ENCODE data around the gene ZFP28.

ZFP28 gene

DNA sequence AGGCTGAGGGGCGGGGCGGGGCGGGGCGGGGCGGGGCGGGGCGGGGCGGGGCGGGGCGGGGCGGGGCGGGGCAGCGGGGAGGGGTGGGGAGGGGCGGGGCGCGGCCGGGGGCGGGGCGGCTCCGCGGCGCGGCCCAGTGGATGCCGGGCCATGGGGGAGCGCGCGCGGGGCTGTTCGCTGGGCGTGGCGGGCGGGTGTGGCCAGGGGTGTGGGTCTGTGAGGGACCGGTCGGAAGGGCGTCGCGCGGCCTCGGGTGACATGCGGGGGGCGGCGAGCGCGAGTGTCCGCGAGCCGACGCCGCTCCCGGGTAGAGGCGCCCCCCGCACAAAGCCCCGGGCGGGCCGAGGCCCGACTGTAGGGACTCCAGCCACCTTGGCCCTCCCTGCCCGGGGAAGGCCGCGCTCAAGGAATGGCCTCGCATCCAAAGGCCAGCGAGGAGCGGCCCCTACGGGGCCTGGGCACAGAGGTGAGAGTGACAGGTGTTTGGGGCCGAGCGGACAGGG, at the start of gene ZFP28:
ZFP28 (plus strand) TSS at position 188 of the 503 bp plus-strand sequence; CDS start at position 259, 71 bp downstream.
- peak; percentile 22 to 88 for DNase-seq

DNA sequence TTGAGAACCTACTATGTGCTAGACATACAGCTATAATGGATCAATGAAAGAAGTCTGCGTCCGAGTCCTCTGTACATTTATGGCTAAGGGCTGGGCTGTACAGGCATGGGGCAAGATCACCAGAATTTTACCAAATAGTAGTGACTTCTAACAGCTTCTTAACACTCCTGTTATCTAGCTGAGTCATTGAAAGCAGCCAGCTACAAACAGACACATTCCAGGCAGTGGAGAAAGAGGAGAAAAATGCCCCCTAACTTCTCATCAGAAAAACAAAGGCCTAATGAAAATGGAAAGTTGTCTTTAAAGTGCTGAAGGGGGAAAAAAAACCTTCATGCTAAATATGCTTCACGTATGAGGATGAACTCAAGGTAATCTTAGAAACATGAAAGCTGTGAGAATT, 47.3 kb upstream of the ZFP28 start:
- no peak for DNase-seq

DNA sequence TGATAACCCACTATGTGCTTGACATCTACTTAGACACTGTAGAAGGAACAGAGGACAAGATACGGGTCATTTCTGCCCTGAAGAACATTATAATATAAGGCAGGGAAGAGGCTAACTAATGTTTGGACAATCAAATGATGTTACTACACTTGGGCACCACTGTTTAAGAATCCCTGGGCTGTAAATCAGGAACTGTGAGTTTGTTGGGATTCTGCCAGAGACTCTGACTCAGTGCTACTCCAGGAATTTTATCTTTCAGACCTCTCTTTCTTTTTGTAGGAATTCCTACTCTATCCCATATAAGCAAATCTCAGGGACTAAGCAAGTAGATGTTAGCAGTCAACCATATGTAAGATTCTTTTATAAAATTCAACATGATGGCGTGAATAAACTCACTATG, 34.2 kb upstream of the ZFP28 start:
- DNase-seq: no peak

DNA sequence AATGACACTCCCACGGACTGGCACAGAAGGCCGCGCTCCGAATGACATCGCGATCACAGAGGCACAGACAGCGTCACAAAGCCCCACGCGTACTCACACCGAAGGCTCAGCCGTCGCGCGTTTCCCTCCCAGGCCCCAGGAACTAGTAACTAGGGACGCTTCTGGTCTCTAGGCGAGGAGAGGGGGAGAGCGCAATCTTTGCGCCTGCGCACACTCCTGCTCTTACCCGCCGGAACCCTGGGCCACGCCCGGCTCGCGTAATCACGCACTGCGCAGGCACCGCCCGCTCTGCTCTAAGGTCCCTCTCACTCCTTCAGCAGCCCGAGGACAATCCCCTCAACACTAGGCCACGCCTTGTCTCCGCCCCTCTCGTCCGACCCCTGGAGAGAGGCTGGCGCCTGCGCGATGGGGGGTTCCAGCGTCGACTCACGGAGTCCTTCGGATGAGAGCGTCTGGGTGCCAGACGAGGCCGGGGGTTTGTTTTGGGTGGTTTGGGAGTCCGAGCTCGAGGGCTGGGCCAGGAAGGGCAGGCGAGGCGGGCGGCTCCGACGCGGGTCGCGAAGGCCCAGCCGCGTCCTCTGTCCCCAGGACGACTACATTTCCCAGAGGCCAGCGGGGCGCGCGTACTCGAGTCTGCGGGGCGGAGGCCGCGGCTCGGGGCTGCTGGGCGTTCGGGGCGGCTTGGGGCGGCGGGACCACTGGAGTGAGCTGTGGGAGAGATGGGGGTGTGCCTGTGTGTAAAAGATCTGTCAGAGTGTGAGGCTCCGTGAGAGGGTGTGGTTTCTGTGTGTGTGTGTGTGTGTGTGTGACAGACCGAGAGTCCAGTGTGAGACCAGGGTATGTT, 31.1 kb upstream of the ZFP28 start, which contains the start of gene ZNF471:
ZNF471 (plus strand) TSS at position 410 of the 844 bp plus-strand sequence. CDS start 3,717 bp downstream, outside the sequence.
- DNase-seq: peak; percentile 97 to 99

DNA sequence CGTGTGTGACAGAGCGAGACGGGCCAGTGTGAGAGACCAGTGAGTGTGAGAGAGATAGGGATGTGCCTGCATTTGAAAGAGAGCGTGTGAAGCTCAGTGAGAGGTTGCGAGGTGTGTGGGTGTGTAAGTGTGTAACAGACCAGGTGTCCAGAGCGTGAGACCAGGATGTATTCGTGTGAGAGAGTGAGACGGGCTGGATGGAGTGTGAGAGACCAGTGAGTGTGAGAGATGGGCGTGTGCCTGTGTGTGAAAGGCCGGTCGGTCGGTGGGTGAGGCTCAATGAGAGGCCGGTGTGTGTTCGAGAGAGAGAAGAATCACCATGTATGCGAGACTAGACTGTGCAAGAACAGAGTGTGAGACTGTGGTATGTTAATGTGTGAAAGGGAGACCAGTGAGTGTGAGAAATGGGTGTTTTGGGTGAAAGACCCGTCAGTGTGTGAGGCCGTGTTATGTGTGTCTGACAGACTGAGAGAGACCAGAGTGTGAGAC, 30.4 kb upstream of the ZFP28 start:
- DNase-seq: peak in 1 of 2 experiments; percentile 56

DNA sequence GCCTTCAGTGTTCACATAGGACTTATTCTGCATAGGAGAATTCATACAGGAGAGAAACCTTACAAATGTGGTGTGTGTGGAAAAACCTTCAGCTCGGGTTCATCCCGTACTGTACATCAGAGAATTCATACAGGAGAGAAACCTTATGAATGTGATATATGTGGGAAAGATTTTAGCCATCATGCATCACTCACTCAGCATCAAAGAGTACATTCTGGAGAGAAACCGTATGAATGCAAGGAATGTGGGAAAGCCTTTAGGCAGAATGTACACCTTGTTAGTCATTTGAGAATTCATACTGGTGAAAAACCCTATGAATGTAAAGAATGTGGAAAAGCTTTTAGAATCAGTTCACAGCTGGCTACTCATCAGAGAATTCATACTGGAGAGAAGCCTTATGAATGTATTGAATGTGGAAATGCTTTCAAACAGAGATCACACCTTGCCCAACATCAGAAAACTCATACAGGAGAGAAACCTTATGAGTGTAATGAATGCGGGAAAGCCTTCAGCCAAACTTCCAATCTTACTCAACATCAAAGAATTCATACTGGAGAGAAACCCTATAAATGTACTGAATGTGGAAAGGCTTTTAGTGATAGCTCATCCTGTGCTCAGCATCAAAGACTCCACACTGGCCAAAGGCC, 13.4 kb upstream of the ZFP28 start:
- DNase-seq: no peak

DNA sequence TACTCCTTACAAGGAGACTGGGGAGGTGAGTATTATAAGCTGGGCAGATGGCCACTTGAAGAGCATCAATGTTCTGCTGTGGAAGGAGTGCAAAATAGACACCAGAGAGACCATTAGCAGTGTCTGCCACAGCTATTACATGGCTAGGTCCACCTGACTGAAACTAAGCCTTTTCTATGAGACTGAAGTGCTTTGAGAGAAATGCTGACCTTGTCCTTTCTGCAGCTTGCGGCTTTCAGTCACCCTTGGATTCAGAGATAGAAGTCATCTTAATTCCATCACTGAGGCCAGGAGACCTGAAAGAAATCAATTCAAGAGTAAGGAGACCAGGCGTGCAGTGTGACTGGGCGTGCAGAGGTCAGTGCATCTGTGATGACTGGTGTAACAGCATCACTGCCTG, 1.3 kb upstream of the ZFP28 start:
- DNase-seq: no peak

DNA sequence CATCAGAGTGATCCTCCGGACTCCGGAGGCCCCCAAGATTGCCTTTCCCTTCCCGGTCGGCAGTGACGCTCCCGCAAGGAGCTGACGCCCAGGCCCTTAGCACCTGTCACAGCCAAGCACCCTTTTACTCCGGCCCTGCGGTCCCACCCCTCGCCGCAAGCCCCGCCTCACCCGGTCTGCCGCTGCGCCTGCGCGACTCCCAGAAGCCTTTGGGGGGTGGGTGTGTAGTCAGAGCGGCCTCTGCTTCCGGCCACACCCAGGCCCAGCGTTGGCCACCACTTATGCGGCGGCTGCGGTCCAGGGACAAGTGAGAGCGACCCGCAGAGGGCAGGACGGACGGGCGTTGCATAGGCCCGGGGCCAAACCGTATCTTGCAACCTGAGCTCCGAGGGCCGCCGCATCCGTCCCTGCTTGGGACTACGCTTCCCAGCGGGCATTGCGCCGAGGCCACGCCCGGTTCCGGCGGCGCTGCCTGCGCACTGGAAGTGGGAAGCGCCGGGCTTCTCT, 441 bp upstream of the ZFP28 start:
- DNase-seq: peak; percentile 83 to 92

DNA sequence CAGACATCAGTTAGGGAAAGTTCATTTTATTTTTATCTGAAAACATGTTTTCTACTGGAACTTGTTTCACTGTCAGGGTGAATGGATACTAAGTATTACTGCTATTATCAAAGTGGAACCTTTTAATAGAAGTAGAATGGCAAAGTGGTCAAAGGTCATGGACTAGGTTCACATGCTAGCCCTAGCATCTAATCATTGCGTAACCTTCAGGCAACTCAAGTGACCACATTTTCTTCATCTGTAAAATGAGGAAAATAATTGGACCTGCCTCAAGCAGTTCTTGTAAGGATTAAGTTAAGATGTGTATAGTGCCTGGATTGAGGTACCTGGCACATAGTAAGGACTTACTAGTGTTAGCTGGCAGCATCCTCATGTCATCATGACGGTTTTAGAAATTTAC, 5.0 kb downstream of the ZFP28 start:
- DNase-seq: no peak

DNA sequence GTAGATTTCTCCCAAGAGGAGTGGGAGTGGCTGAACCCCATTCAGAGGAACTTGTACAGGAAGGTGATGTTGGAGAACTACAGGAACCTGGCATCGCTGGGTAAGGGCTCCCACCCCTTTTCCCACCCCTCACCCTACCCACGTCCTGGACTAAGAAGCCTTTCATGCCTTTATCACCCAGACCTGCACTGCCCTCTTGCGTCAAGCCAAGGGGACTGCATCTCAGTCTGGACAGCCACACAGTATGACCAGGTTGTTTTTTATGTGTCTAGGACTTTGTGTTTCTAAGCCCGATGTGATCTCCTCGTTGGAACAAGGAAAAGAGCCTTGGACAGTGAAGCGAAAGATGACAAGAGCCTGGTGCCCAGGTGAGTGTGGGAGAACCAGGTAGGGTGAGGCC, 8.8 kb downstream of the ZFP28 start:
- no peak for DNase-seq

DNA sequence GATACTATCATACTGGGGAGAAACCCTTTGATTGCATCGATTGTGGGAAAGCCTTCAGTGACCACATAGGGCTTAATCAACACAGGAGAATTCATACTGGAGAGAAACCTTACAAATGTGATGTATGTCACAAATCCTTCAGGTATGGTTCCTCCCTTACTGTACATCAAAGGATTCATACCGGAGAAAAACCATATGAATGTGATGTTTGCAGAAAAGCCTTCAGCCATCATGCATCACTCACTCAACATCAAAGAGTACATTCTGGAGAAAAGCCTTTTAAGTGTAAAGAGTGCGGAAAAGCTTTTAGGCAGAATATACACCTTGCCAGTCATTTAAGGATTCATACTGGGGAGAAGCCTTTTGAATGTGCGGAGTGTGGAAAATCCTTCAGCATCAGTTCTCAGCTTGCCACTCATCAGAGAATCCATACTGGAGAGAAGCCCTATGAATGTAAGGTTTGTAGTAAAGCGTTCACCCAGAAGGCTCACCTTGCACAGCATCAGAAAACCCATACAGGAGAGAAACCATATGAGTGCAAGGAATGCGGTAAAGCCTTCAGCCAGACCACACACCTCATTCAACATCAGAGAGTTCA, 15.6 kb downstream of the ZFP28 start:
- DNase-seq: no peak

DNA sequence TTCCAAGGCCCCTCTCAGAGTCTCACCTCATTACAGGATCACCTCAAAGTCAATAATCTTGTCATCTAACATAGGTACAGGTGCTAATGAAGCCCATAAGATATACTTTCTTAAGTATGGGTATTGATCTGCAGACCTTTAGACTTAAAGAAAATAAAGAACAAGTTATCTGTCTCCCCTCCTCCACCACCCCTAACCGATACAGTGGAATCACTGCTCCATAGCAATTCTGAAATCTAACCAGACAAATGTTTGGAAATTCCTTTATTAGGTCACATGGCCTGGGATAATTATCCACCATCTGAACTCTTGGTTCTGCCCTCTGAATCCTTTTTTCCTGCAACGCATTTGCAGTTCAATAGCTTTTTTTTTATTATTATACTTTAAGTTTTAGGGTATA, 24.0 kb downstream of the ZFP28 start:
- no peak for DNase-seq

DNA sequence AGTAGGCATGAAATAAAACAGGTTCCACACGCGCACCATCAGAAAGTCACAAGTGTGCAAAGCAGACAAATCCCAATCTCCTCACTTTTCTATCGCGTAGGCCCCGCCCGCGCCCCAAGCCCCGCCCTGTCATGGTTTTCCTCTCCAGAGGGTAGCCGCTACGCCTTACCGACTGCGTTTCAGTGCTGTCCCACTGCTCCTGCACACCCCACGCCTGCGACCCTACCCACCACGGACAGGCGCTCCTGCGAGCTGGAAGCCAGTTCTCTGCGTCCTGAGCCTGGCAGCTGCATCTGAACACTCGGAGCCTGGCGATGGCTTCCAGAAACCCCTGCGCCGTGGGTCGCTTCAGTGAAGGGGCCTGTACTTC, 28.1 kb downstream of the ZFP28 start:
- peak; percentile 51 to 71 for DNase-seq

DNA sequence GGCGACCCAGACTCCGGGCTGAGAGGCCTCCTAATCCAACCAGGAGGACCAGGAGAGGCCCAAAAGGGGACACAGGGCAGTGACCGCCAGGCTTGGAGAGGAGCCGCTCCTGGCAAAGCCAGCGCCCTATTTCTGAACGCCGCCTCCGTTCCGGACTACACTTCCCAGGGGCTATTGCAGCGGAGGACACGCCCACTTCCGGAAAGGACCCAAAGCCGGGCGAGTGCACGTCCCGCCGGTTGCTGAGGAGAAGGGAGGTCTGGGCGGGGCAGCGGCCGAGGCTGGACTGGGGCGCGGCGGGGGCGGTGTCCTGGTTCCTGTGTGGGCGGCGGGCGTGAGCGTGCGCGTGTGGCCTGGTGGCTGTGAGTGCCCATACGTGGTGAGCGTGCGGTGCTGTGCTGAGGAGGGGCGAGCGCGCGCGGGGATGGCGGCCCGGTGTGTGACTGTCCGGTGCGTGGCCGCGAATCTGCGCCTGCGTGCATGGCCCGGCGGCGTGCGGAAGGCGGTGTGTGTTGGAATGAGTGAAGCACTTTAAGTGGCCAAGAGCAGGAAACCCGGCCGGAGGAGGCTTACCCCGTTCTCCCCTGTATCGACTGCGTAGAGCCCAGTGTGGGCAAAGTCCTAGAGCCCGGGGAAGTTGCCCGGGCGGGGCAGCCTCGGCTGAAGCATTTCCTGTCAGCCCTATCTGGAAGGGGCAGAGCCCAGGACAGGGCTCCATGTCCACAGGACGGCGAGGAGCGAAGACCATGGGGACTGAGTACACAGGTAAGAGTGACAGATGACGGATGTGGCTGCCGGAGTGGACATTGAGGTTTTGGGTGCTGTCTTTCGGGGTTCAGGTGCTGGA, 28.7 kb downstream of the ZFP28 start, which contains the start of gene ZNF470:
ZNF470 (plus strand) TSS at position 195 of the 847 bp plus-strand sequence. CDS start 2,844 bp downstream, outside the sequence.
- DNase-seq: peak; percentile 65 to 96

DNA sequence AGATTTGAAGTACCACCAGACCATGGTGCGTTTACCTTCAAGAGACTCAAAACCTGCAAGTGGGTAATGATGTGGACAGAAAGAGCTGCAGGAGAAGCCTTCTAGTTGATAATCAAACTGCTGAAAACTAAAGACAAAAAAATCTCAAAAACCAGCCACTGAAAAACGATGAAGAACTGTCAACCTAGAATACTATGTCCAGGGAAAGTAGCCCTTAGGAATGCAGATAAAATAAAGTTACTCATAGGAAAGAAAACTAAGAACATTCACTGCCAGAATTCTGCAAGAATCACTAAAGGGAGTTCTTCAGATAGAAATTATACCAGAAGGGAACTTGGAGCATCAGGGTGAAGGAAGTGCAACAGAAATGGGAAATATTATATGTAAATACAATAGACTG, 33.8 kb downstream of the ZFP28 start:
- DNase-seq: no peak

DNA sequence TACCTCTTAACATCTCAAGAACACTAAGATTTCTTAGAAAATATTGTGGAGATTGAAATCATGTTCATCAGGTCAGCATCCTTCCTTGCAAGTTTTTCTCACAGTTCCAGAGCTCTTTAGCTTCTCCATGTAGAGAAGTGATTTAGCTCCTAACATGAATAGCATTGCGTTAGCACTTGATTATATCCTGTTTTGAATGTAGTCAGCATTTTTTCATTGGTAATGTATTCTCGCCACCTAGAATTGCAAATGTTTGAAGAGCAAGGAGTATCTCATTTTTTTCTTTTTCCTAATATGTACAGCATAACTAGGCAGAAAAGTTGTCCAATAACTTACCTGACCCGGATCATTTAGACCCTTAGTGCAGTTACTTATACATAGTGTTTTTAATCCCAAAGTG, 35.2 kb downstream of the ZFP28 start:
- no peak for DNase-seq

DNA sequence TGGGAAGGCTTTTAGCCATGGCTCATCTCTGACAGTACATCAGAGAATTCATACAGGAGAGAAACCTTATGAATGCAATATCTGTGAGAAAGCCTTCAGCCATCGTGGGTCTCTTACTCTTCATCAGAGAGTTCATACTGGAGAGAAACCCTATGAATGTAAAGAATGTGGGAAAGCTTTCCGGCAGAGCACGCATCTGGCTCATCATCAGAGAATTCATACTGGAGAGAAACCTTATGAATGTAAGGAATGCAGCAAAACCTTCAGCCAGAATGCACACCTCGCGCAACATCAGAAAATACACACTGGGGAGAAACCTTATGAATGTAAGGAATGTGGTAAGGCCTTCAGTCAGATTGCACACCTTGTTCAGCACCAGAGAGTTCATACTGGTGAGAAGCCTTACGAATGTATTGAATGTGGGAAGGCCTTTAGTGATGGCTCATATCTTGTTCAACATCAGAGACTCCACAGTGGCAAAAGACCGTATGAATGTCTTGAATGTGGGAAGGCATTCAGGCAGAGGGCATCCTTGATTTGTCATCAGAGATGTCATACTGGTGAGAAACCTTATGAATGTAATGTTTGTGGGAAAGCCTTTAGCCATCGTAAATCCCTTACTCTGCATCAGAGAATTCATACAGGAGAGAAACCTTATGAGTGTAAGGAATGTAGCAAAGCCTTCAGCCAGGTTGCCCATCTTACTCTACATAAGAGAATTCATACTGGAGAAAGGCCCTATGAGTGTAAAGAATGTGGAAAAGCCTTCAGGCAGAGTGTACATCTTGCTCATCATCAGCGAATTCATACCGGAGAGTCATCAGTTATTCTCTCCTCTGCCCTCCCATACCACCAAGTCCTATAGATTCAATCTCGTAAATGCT, 39.2 kb downstream of the ZFP28 start:
- no peak for DNase-seq

DNA sequence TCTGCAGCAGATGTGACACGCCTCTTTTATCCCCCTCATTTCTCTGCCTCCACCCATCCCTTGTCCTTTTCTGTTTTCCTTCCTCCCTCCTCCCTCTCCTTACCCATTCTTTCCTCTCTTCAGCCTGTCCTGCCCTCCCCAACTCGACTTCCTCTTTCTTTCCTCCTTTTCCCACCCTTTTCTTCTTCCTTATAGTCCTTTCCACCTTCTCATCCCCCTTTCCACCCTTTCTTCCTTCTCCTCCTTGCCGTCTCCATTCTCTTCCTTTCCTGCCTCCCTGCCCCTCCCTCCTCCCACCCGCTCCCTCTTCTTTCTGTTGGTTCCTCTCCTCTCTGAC, 55.7 kb downstream of the ZFP28 start:
- DNase-seq: no peak

DNA sequence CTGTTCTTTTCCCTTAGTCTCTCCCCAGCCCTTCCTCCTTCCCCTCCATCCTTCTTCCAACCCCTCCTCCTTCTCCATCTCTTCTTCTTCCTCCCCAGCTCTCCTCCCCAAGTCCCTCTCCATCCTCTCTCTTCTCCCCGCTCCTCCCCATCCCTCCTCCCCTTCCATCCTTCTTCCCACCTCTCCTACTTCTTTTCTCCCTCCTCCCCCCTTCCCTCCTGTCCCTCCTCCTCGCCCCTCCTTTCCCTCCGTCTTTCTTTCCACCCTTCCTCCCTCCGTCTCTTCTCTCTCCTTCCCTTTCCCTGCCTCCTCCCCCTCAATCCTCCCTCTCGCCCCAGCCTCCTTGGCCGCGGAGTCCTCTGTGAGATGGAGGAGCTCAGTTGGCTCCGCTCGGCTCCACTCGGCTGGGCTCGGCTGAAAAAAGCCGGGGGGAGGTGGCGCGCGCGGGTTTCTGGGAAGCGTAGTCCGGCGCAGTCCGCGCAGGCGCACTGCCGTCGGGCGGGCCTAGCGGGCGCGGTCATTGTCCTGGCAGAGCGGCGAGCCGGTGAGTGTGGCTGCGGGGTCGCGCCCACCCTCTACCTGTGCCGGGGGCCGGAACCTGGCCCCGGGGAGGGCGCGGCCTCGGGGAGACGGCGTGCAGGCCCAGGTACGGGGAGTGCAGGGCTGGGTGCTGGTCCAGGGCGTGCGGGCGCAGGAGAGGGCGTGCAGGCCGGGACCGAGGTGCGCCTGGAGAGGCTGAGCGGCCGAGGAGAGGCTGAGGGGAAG, 56.2 kb downstream of the ZFP28 start, which contains the start of gene ZNF71:
ZNF71 (plus strand) TSS at position 520 of the 765 bp plus-strand sequence. CDS start 6,257 bp downstream, outside the sequence.
- DNase-seq: peak; percentile 42 to 91

DNA sequence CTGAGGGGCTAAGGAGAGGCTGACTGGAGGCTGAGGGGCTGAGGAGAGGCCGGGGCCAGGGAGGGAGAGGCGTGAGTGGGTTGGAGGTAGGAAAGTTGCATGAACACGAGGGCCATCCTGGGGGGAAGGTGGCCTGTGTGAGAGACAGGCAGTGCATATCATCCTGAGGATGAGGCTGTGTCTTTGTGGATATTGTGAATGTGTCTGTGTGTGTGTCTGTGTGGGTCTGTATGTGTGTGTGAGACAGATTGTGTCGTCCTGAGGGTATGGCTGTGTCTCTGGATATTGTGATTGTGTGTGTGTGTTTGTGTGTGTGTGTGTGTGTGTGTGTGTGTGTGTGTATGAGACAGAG, 56.8 kb downstream of the ZFP28 start:
- DNase-seq: no peak

Measured in NCI-H526 (cell line).